Measurements from ENCODE around the gene SHTN1. TPM values are rescaled to one million over a fixed set of nuclear protein-coding genes. Genes with fewer than 3 reads are reported as not detected.
A peak's percentile ranks its signal among the peaks of the same experiment; 100 is the strongest.

The SHTN1 gene
- total RNA-seq, 4 donors from 2014 or later = 24.1 to 59.7 (median 34.1) TPM

DNA sequence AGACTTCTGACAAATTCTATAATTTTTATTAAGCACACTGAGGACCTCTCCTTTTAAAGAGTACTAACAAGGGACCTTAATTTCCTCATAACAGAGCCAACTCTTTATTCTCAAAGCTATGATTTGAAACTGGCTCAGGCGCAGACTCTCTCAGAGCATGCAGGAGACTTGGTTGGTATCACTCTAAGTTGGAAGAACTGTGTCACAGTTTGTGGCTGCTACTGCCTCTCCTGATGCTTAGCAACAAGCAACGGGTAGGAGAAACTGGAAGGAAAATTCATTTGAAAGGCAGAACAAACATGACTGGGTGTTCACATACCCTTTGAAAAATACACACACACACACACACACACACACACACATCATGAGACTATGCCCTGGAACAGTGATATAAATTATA lies 122.3 kb downstream of the SHTN1 start:
- no peaks in the 10 kb centered on the region for H3K4me1 ChIP-seq
- H3K36me3 ChIP-seq = no peaks in the 10 kb centered on the region
- H3K27me3 ChIP-seq = no peaks in the 10 kb centered on the region
- no peak overlapping the region for H3K27ac ChIP-seq
- H3K9me3 ChIP-seq = no peaks in the 10 kb centered on the region
- no peak overlapping the region for H3K4me3 ChIP-seq
- DNase-seq = no peak
- TF ChIP-seq, protein P1, sequence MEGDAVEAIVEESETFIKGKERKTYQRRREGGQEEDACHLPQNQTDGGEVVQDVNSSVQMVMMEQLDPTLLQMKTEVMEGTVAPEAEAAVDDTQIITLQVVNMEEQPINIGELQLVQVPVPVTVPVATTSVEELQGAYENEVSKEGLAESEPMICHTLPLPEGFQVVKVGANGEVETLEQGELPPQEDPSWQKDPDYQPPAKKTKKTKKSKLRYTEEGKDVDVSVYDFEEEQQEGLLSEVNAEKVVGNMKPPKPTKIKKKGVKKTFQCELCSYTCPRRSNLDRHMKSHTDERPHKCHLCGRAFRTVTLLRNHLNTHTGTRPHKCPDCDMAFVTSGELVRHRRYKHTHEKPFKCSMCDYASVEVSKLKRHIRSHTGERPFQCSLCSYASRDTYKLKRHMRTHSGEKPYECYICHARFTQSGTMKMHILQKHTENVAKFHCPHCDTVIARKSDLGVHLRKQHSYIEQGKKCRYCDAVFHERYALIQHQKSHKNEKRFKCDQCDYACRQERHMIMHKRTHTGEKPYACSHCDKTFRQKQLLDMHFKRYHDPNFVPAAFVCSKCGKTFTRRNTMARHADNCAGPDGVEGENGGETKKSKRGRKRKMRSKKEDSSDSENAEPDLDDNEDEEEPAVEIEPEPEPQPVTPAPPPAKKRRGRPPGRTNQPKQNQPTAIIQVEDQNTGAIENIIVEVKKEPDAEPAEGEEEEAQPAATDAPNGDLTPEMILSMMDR (IDR thresholded peaks at IDR 0.05) = no peak
- TF ChIP-seq POLR2A (IDR thresholded peaks at IDR 0.05) = no peak

DNA sequence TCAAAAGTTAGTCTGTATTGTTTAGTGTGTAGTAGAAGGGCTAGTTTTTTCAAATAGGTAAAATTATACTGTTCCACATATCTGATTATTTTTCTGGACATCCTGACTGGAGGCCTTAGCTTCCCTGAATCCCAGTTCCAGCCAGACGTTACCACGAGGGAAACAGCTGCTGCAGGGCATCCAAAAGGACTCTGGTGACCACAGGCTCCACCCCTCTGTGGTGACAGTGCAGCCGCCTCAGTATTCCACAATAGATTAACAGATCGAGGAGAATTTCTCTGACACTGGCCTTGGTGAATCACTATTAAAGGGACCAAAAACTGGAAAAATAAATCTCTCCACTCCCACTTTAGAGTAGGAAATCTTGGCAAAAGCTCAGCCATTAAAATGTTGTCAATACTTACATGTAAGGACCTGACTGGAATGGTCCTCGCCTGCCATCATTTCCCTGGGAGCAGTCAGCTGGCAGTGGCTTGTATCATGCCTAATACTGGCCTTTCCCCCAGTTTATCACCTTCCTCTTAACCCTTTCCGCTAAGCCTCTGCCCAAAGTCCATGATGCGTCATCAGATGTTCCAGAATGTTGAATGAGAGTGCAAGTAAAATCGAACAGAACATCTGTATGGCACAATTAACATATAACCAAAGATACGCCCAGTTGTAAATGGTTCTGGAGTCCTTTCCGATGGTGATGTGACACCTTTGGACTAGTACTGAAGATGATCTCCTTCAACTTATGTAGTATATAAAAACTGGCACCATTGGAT lies 124.1 kb downstream of the SHTN1 start:
- DNase-seq = peak in 1 of 3 donors; percentile 74
- no peaks in the 10 kb centered on the region for H3K27me3 ChIP-seq
- H3K27ac ChIP-seq = peak overlapping the region in 1 of 4 donors; percentile 36
- H3K9me3 ChIP-seq = no peaks in the 10 kb centered on the region
- no peaks in the 10 kb centered on the region for H3K4me1 ChIP-seq
- no peaks in the 10 kb centered on the region for H3K36me3 ChIP-seq
- no peak overlapping the region for H3K4me3 ChIP-seq
- TF ChIP-seq, protein P1 (IDR thresholded peaks at IDR 0.05) = no peak
- TF ChIP-seq POLR2A (IDR thresholded peaks at IDR 0.05) = no peak

DNA sequence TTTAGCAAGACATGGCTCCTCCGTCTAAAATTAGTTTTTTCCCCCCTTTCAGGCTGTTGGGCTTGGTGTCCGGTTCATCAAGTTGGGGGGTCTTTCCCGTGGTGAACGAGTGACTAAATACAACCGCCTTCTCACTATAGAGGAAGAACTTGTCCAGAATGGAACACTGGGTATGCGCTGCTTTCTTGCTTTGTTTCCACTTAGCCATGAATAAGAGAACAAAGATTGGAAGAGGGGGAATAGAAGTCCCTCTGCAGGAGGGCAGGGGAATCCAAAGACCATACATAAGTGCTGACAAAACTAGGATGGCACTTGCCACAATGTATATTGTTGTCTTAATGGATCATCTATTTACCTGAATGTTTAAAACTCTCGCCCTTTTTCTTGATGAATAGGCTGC lies 125.2 kb downstream of the SHTN1 start:
- Histone ChIP-seq H3K4me3 (no peak overlapping the region), H3K36me3 (no peaks in the 10 kb centered on the region), H3K9me3 (no peaks in the 10 kb centered on the region), H3K4me1 (no peaks in the 10 kb centered on the region), H3K27me3 (no peaks in the 10 kb centered on the region), H3K27ac (no peak overlapping the region)
- DNase-seq = no peak
- no peak for TF ChIP-seq POLR2A (IDR thresholded peaks at IDR 0.05)
- TF ChIP-seq, protein P1 (IDR thresholded peaks at IDR 0.05) = no peak

DNA sequence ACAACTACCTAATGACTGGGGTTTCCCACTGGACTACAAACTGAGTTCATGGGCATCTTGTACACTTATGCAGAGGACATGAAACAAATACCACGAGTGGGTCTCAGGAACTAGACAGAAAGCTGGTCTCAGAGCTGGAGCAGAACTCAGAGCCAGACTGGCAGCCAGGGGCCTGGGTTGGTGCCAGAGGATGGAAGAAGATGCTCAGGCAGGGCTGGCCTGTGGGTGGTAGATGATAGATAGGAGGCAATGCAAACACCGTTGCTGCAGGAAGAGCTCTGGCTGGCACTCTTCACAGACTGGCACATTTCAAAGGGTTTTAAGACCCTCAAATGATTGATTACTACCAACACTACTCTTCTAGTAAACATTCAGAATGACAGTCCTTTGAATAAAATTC lies 126.9 kb downstream of the SHTN1 start:
- TF ChIP-seq, protein P1 (IDR thresholded peaks at IDR 0.05) = no peak
- H3K9me3 ChIP-seq = no peaks in the 10 kb centered on the region
- no peak overlapping the region for H3K4me3 ChIP-seq
- H3K27ac ChIP-seq = no peak overlapping the region
- no peaks in the 10 kb centered on the region for H3K27me3 ChIP-seq
- DNase-seq = no peak
- H3K4me1 ChIP-seq = no peaks in the 10 kb centered on the region
- no peaks in the 10 kb centered on the region for H3K36me3 ChIP-seq

DNA sequence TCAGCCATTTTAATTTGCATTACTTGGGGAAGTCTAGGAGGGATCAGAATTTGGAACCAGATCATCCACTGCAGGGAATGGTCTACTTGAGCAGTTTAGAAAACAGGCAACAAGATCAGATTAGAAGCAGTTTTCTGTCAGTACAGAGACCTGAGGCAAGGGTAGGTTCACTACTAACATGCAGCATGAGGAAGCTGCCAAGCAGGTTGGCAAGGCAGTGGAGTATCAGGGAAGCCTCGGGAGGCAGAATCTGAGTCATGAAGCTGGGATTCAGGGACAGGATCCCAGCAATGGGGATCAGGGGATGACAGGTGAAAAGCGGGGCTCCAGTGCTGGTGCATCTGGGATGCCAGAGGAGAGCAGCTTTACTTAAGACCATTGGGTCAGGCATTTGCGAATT lies 127.6 kb downstream of the SHTN1 start:
- Histone ChIP-seq H3K27ac (no peak overlapping the region), H3K4me1 (no peaks in the 10 kb centered on the region), H3K4me3 (no peak overlapping the region), H3K27me3 (no peaks in the 10 kb centered on the region), H3K36me3 (no peaks in the 10 kb centered on the region), H3K9me3 (no peaks in the 10 kb centered on the region)
- DNase-seq = no peak
- no peak for TF ChIP-seq POLR2A (IDR thresholded peaks at IDR 0.05)
- TF ChIP-seq, protein P1 (IDR thresholded peaks at IDR 0.05) = no peak
